GM12891 (cell line): ENCODE results near the gene MT3.

ENCODE experiments used
- PAX5 ChIP-seq: IDR thresholded peaks from 2 replicates; pipeline ENCODE4 v1.6.1; 2011; ENCODE audit warnings: low read length, moderate library complexity, mild to moderate bottlenecking; ENCODE audit not compliant: insufficient read depth, severe bottlenecking
- POLR2A ChIP-seq: IDR thresholded peaks from 2 replicates; pipeline ENCODE4 v1.6.1; 2011; ENCODE audit warnings: low read depth, low read length, control low read depth
- POLR2AphosphoS5 ChIP-seq: IDR thresholded peaks from 2 replicates; pipeline ENCODE4 v1.6.1; 2011; ENCODE audit warnings: low read depth, low read length, control low read depth

- TF ChIP-seq POLR2AphosphoS5 (no peak), PAX5 (no peak), POLR2A (no peak)
Measured at GRCh38 chr16:56620339-56620897, 31.1 kb downstream of the MT3 start.
